Panc1 (cell line): ENCODE measurements around the gene SDHD.

ENCODE experiments used
- CTCF ChIP-seq: fragments of 450-650 bp; IDR thresholded peaks from 2 replicates; pipeline ENCODE4 v1.5.1; 2017; ENCODE audit warnings: mild to moderate bottlenecking
- POLR2AphosphoS5 ChIP-seq: IDR thresholded peaks from 2 replicates; pipeline ENCODE4 v1.6.1; 2012; ENCODE audit warnings: mild to moderate bottlenecking, low read depth, low read length, moderate library complexity
- REST ChIP-seq, 2 experiments: IDR thresholded peaks; 2 replicates each; pipeline ENCODE4 v1.6.1; 2011 to 2012; ENCODE audit warnings: low read depth in 2 of 2, control low read depth in 1 of 2, low read length in 1 of 2, mild to moderate bottlenecking in 1 of 2, moderate library complexity in 1 of 2; ENCODE audit not compliant: insufficient read depth in 1 of 2

GRCh38 chr11:112086422-112087191, at the start of gene SDHD, which contains the start of gene TIMM8B:
- TF ChIP-seq CTCF (no peak), REST (IDR thresholded peaks at IDR 0.05; ENCODE audit: insufficient read depth in 1 of 2, low read depth in 2 of 2, low read length in 1 of 2) (0 out of 4 replicates have a peak, but pooled peaks of 1 of the 2 experiments have one; percentile 42), POLR2AphosphoS5 (peak; percentile 94)
